ENCODE measurements around the gene KAZN. TPM values are rescaled to one million over a fixed set of nuclear protein-coding genes. Genes with fewer than 3 reads are reported as not detected.

KAZN gene
- total RNA-seq, 1 experiment from 2014 or later: 15.6 TPM

- ChIA-PET POLR2A (ENCODE audit: unreplicated experiment) (no interaction called here), CTCF (no interaction called here)
- Histone ChIP-seq H3F3A (ENCODE audit: insufficient read depth, low read depth) (no peaks in the 10 kb centered on the region), H3K36me3 (ENCODE audit: low read depth) (no peaks in the 10 kb centered on the region), H2AFZ (no peak overlapping the region), H3K9me2 (ENCODE audit: insufficient read depth) (no peaks in the 10 kb centered on the region), H3K27ac (no peak overlapping the region), H3K79me2 (ENCODE audit: low read depth) (no peaks in the 10 kb centered on the region), H3K4me2 (no peak overlapping the region), H3K9me3 (ENCODE audit: insufficient read depth, low read depth) (no peaks in the 10 kb centered on the region), H3K4me1 (replicated peaks; ENCODE audit: insufficient read depth) (no peaks in the 10 kb centered on the region), H4K20me1 (ENCODE audit: insufficient read depth) (no peaks in the 10 kb centered on the region), H3K4me3 (no peak overlapping the region), H3K27me3 (ENCODE audit: insufficient read depth, low read depth) (no peaks in the 10 kb centered on the region)
- TF ChIP-seq EZH2 (IDR thresholded peaks at IDR 0.05; ENCODE audit: low read depth) (no peak), CTCF (conservative IDR thresholded peaks at IDR 0.05) (no peak)
- DNase-seq: no peak
- intact Hi-C loops (cut with micrococcal nuclease; ENCODE audit: unreplicated experiment): no loop called here
- no TSS peak for BruUV-seq (replicated peaks)
Measured at GRCh38 chr1:14949270-14949835, 350.9 kb downstream of the KAZN start.

- TF ChIP-seq CTCF (conservative IDR thresholded peaks at IDR 0.05) (no peak), EZH2 (IDR thresholded peaks at IDR 0.05; ENCODE audit: low read depth) (no peak)
- ChIA-PET CTCF (no interaction called here), POLR2A (ENCODE audit: unreplicated experiment) (no interaction called here)
- Histone ChIP-seq H3K4me2 (no peak overlapping the region), H3K27ac (no peak overlapping the region), H3K27me3 (ENCODE audit: insufficient read depth, low read depth) (no peaks in the 10 kb centered on the region), H4K20me1 (ENCODE audit: insufficient read depth) (no peaks in the 10 kb centered on the region), H2AFZ (no peak overlapping the region), H3K9me2 (ENCODE audit: insufficient read depth) (no peaks in the 10 kb centered on the region), H3K79me2 (ENCODE audit: low read depth) (no peaks in the 10 kb centered on the region), H3K4me3 (no peak overlapping the region), H3K4me1 (replicated peaks; ENCODE audit: insufficient read depth) (no peaks in the 10 kb centered on the region), H3F3A (ENCODE audit: insufficient read depth, low read depth) (no peaks in the 10 kb centered on the region), H3K36me3 (ENCODE audit: low read depth) (no peaks in the 10 kb centered on the region), H3K9me3 (ENCODE audit: insufficient read depth, low read depth) (no peaks in the 10 kb centered on the region)
- DNase-seq: no peak
- BruUV-seq (replicated peaks): no TSS peak
- intact Hi-C loops (cut with micrococcal nuclease; ENCODE audit: unreplicated experiment): no loop called here
Measured at GRCh38 chr1:14949836-14950713, 351.6 kb downstream of the KAZN start.

GRCh38 chr1:14951766-14952165 is 353.3 kb downstream of the KAZN start:
- no TSS peak for BruUV-seq (replicated peaks)
- Histone ChIP-seq H3K4me1 (replicated peaks; ENCODE audit: insufficient read depth) (no peaks in the 10 kb centered on the region), H3K27ac (no peak overlapping the region), H3K36me3 (ENCODE audit: low read depth) (no peaks in the 10 kb centered on the region), H2AFZ (no peak overlapping the region), H3K79me2 (ENCODE audit: low read depth) (no peaks in the 10 kb centered on the region), H4K20me1 (ENCODE audit: insufficient read depth) (no peaks in the 10 kb centered on the region), H3K4me3 (no peak overlapping the region), H3K9me2 (ENCODE audit: insufficient read depth) (no peaks in the 10 kb centered on the region), H3F3A (ENCODE audit: insufficient read depth, low read depth) (no peaks in the 10 kb centered on the region), H3K4me2 (no peak overlapping the region), H3K27me3 (ENCODE audit: insufficient read depth, low read depth) (no peaks in the 10 kb centered on the region), H3K9me3 (ENCODE audit: insufficient read depth, low read depth) (no peaks in the 10 kb centered on the region)
- CTCF ChIA-PET: interaction anchor here (0.7 kb wide), 1 partner anchor 160 kb away, joined by 3 read pairs; no protein-coding TSS in a partner anchor
- TF ChIP-seq EZH2 (IDR thresholded peaks at IDR 0.05; ENCODE audit: low read depth) (no peak), CTCF (conservative IDR thresholded peaks at IDR 0.05) (no peak)
- intact Hi-C loops (cut with micrococcal nuclease; ENCODE audit: unreplicated experiment): no loop called here
- DNase-seq: no peak
- POLR2A ChIA-PET (ENCODE audit: unreplicated experiment): no interaction called here
